Measurements from ENCODE around the gene FBXW4.
A peak's percentile ranks its signal among the peaks of the same experiment; 100 is the strongest.
"Not testable (repeated sequence)": the region's sequence is repeated elsewhere in the genome, so short reads cannot be mapped to it uniquely, and the experiment has no call there.

Gene FBXW4

GRCh38 chr10:101614663-101615524 is 80.1 kb downstream of the FBXW4 start:
- DNase-seq = no peak

GRCh38 chr10:101613646-101614045 is 81.3 kb downstream of the FBXW4 start:
- DNase-seq = no peak

GRCh38 chr10:101612872-101613271 is 82.1 kb downstream of the FBXW4 start:
- no peak for DNase-seq

- DNase-seq = no peak
Observed at GRCh38 chr10:101612086-101612485, 82.9 kb downstream of the FBXW4 start.

- no peak for DNase-seq
Observed at GRCh38 chr10:101611096-101611905, 83.7 kb downstream of the FBXW4 start.

GRCh38 chr10:101609481-101609880 is 85.5 kb downstream of the FBXW4 start:
- no peak for DNase-seq

GRCh38 chr10:101607124-101607523 is 87.8 kb downstream of the FBXW4 start:
- DNase-seq = no peak

- DNase-seq = no peak
Observed at GRCh38 chr10:101602761-101603398, 92.1 kb downstream of the FBXW4 start.

GRCh38 chr10:101601541-101601940 is 93.4 kb downstream of the FBXW4 start:
- DNase-seq = no peak

- DNase-seq = no peak
Observed at GRCh38 chr10:101597091-101597900, 97.7 kb downstream of the FBXW4 start.

GRCh38 chr10:101595591-101596433 is 99.2 kb downstream of the FBXW4 start:
- DNase-seq = no peak

GRCh38 chr10:101593331-101593730 is 101.6 kb downstream of the FBXW4 start:
- not testable (repeated sequence) for DNase-seq

- DNase-seq = no peak
Observed at GRCh38 chr10:101588879-101589278, 106.1 kb downstream of the FBXW4 start.

- peak; percentile 71 for DNase-seq
Observed at GRCh38 chr10:101587725-101588653, 107.0 kb downstream of the FBXW4 start, which contains the start of the genes DPCD and POLL. DPCD (plus strand) TSS chr10:101588321; CDS start chr10:101588337, 16 bp downstream. POLL (minus strand) TSS chr10:101588257; CDS start chr10:101587360, 897 bp downstream.

- DNase-seq = no peak
Observed at GRCh38 chr10:101585841-101586240, 109.1 kb downstream of the FBXW4 start.

GRCh38 chr10:101580486-101581399 is 114.2 kb downstream of the FBXW4 start:
- DNase-seq = no peak

GRCh38 chr10:101579516-101579870 is 115.5 kb downstream of the FBXW4 start:
- no peak for DNase-seq

- DNase-seq = no peak
Observed at GRCh38 chr10:101578803-101579515, 116.0 kb downstream of the FBXW4 start.
